Activated gamma-delta T cell treated with anti-CD3 and anti-CD28 coated beads, Interleukin-2, amount 50 U/mL, for 16 hours (primary cell): ENCODE results near the gene ANHX.
"Not testable (repeated sequence)": the region's sequence is repeated elsewhere in the genome, so short reads cannot be mapped to it uniquely, and the experiment has no call there.

Source experiments
- DNase-seq: peaks from one replicate; pipeline ENCODE4 v3.0.0-alpha.2; 2020; ENCODE audit warnings: low read depth

The ANHX gene

DNA sequence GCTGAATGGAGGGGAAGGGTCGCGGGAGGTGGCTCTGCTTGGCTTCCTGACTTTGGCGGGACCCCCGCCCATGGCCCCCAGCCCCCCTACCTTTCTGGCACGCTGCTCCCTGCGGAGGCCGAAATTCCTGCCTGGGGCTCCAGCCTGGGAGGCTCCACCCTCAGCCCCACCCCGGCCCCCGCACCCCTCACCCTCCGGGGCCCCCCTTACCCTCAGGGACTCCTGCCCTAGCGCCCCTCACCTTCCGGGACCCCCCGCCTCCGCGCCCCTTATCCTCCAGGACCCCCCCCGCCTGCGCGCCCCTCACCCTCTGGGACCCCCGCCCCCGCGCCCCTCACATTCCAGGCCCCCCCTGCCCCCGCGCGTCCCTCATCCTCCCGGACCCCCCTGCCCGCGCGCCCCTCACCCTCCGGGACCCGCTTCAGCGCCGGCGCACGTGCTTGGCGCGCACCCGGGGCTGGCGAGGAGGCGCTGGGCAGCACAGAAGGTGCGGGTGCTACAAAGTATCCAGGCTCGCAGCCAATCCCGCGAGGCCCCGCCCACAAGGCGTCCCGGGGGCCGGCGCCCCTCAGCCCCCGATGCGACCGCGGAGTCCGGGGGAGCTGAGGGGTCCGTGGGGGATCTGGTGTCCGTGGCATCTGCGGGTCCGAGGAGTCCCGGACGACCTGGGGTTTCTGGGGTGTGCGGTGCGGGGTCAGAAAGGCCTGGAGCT, at the start of gene ANHX:
ANHX (minus strand) TSS at position 477 of the 712 bp plus-strand sequence. CDS start 1,521 bp downstream, outside the sequence.
- no peak for DNase-seq

DNA sequence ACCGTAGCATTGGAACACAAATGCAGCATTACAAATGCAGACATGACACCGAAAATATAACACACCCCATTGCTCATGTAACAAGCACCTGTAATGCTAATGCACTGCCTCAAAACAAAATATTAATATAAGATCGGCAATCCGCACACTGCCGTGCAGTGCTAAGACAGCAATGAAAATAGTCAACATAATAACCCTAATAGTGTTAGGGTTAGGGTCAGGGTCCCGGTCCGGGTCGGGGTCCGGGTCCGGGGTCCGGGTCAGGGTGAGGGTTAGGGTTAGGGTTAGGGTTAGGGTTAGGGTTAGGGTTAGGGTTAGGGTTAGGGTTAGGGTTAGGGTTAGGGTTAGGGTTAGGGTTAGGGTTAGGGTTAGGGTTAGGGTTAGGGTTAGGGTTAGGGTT, 29.0 kb upstream of the ANHX start:
- not testable (repeated sequence) for DNase-seq

DNA sequence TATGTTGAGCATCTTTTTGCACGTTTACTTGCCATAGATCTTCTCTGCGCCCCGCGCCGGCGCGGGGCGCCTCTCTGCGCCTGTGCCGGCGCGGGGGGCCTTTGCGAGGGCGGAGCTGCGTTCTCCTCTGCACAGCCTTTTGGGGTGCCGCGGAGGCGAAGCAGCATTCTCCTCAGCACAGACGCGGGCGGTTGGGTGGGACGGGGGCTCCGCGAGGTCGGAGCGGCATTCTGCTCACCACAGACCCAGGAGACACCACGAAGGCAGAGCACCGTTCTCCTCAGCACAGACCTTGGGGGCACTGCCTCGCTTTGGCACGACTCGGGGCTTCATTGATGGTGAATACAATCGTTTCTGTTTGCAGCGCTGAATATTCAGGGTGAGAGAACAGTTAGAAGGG, 28.5 kb upstream of the ANHX start:
- DNase-seq: no peak

DNA sequence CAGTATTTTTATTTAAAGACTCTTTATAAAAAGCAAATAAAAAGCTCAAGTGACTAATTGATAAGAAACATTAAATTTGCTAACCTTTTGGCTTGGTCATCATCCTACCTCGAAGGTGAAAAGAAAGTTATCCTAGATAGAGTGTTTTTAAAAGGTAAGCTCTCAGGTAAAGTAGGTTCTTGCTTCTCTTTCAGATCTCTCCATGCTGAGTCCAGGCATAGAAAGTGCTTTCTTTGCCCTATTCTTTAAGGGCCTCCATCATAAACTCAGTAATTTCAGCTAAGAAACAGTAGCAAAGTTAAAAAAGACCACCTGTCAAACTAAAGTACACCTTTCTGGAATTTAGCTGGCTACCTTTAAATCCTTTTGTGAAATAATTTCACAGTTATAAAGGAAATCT, 20.6 kb upstream of the ANHX start:
- DNase-seq: no peak

DNA sequence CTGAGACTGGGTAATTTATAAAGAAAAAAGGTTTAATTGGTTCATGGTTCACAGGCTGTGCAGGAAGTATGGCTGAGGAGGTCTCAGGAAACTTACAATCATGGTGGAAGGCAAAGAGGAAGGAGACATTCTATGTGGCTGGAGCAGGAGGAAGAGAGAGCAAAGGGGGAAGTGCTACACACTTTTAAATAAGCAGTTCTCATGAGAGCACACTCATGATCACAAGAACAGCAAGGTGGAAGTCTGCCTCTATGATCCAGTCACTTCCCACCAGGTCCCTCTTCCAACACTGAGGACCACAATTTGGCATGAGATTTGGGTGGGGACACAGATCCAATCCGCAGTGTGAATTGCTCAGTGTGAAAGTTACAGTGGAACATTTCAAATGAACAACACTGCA, 20.2 kb upstream of the ANHX start:
- DNase-seq: not testable (repeated sequence)

DNA sequence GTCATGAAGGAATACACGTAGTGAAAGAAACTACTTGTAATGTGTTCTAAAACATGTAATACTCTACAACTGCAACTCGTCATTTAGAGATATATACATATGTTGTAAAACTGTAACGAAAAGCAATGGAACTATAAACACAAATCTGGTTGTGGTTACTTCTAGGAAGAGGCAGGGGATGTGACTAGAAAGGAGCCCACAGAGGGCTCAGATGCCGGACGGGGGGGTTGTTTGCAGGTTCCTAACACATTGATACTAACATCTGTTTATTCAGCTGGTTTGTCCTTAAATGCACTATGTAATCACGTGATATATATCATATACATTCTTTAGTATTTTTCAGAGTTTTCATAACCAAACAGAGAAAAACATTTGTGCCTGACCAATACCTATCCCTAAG, 16.1 kb upstream of the ANHX start:
- DNase-seq: no peak

DNA sequence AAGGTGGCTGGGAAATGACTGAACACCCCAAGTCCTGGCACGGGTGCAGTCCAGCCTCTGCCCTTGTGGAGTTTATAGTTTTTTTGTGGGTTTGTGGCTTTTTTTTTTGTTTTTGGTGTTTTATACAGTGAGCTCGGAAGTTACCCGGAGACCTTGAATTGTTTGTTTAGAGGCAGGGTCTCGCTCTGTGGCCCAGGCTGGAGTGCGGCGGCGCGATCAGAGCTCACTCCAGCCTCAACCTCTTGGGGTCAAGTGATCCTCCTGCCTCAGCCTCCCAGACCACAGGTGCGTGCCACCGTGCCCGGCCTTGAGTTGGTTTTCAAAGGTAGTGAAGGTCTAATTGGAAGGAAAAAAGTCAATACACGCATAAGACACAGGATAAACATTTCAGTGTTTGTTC, 879 bp upstream of the ANHX start:
- no peak for DNase-seq

DNA sequence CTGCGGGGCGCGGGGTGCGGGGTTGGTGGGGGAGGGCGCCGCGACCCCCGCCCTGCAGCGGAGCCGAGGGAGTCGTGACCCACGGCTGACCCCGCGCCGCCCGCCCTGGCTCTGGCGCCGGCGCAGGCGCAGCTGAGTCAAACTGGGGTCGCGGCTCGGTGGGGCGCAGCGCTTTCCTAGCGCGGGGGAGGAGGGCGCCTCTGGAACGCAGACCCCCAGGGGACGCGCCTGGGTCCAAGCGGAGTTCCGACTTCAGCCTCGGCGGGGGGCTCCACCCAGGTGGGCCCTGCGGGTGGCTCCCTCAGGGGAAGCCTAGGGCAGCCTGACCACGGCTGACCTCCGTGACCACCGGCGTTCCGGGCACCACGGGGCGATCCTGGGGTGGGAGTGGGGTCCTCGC, 467 bp upstream of the ANHX start:
- DNase-seq: no peak

DNA sequence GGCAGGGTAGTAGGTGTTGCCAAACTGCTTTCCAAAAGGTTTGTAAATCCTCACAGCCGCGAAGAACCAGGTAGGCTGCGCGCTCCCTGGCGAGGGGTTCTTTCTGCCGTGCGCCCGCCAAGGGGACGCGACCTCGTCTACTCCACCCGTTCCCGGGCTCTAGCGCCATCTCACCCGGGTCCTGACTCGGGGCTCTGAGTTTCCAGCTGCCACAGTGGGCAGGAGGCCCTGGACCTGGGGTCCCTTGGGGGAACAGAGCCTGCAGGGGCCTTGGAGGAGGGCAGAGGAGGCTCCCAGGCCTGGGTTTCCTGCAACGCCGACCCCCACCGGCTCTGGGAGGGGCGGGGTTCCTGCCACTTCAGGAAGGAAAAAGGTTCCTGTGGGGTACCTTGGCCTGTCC, 706 bp downstream of the ANHX start:
- DNase-seq: no peak

DNA sequence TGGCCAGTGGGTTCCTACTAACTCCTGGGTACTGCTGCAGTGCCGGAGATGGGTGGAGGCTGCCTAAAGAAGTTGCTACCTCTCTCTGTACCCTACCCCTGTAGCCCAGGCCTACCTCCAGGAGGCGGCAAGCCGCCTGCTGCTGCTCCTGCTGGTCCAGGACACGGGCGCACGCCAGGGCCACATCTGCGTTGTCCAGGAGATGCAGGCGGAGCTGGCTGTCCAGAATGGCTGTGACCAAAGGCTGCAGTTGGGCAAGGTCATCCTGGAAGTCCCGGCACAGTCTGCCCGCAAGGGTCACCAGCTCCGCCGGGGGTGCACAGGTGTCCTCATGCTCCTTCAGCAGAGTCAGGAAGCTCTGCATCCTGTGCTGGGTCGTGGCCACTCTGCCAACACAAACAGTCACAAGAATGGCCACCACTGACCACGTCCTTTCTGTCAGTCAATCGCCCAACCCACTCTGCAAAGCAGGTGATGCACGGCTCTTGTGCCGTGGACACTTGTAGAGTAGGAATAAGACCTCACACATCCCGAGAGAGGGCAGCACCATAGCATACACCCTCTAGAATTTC, 1.6 kb downstream of the ANHX start:
- no peak for DNase-seq

DNA sequence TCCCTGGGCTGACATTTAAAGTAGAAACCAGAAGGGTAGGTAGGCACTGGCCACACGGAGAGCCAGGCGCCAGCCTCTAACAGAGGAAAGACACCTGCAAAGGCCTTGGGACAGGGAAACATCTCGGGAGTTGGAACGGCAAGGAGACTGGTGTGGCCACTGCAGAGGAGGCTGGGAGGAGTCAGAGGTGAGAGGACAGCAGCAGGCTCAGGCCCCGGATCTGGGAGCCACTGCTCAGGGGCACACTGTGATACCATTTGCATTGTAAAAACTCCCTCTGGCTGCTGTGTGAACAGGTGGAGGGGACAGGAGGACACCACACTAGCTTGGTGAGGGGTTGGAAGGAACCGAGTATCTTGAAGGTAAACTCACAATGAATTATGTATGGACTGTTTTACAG, 2.7 kb downstream of the ANHX start:
- no peak for DNase-seq

DNA sequence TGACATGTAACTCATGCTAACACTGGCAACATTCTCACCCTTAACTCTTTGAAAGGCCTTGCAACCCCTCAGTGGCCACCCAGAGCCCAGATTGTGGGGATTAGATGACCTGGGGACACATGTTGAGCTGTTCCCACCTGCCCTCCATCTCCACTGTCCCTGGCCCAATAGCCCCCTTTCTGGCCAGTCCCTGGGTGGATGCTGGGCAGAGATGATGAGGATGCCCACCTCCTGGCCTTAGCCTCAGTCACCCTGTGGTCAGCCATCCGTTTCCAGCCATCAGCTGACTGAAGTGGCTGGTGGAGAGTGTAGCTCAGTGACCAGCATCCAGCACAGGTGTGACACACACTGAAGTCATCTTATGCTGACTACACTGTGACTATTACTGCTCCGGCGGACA, 4.7 kb downstream of the ANHX start:
- DNase-seq: no peak

DNA sequence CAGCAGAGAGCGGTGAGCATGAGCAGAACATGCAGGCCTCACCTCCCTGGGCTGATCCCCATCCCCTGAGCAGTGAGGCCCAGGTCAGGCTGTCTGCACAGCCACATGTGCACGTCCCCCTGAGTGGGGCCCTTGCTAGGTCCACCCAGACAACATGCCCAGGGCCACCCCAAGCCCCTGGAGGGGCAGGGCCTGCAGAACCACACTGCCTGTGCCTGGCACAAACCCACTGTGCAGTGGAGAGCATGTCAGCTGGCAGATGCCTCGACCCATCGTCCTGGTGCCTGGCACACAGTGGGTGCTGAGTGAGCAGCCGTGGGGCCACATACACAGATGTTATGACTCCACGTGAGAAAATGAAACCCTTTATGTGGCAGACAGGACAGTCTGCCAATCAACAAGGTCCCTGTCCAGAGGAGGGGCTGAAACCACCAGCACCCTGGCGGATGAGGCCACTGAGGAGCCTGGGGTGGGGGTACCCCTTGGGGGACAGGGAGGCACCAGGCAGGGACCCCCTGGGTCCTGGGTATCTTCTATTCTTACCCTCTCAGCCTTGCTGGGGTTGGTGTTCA, 8.3 kb downstream of the ANHX start:
- no peak for DNase-seq

DNA sequence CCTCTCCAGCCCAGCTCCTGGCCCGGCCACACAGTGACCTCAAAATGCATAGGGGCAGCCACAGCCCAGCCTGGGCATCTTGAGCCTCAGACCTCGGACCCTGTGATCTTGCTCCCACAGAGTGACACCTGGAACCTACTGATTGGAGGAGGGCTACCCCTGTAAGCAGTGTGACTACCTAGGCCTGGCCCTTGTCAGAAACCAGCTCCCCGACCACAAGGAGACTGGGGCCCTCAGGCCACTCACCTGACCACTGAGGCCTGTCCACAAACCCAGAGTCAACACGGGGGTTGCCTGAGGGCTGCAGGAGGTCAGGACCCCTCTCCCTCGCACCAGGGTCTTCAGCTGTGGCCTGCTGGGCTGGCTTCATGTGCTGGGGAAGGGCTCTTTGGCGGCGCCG, 9.0 kb downstream of the ANHX start:
- no peak for DNase-seq

DNA sequence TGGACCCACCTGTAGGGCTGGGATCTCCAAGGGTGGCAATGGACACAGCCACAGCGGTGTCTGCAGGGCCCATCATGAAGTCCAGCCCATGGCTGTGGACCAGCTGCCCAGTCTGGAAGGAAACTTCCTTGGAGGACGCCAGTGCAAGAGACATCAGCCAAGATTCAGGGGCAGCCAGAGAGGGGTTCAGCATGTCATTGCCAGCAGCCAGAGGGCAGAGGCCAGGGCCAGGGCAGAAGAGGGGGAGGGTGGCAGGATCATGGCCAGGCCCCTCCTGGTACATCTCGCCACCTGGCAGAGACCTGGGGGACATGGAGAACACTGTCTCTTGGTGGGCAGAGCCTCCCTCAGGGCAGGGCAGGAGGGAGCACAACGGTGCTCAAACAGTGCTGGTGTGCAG, 10.2 kb downstream of the ANHX start:
- DNase-seq: no peak

DNA sequence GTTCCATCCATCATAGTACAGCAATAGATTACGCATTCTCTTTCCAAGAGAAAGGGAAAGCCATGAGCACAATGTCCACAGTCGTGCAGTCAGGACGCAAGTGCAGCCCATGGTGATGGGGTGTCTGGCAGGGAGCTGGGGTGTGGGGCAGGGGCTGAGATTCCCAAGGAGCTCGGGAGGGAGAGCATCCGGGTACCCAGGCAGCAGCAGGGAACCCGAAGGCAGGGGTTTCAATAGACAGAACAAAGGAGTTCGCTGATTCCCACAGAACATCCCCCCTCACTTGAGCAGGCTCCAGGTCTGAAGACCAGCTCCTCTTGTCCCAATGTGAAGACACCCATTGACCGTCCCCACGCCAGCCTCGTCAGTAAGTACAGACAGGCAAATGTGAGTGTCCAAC, 13.5 kb downstream of the ANHX start:
- DNase-seq: no peak

DNA sequence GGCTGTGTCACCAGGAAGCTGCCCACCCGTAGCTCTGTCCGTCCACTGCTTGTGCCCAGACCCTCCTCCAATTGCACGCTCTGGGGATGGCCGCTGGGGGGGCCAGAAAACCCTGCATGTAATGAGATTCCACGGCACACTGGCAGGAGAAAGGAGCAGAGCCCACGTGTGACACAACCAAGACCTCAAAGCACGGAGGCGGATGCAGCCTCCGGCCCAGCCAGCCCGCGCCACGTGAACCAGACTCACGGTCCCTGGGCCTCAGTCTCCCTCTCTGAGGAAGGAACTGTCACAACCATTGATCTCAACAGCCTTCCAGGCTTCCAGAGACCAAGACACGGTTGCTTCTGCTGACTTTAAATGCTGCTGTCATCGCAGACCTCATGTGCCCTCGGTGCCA, 14.4 kb downstream of the ANHX start:
- DNase-seq: no peak

DNA sequence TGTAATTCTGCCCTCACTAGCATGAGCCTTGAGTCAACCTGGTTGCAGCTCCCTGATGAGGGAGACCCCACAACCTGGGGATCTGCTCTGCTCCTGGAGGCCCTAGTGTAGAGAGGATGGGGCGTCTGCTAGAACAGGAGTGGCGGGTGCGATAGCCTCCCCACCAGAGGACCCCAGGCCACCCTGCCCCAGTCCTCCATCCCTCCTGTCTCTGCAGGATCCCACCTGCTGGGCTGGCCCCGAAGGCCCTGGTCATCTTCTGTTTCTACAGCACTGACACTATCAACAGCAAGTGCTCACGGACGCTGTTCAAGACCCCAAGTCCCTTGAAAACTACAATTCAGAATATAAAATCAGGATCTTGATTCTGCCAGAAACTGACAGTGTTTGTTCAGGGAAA, 15.2 kb downstream of the ANHX start:
- DNase-seq: no peak

DNA sequence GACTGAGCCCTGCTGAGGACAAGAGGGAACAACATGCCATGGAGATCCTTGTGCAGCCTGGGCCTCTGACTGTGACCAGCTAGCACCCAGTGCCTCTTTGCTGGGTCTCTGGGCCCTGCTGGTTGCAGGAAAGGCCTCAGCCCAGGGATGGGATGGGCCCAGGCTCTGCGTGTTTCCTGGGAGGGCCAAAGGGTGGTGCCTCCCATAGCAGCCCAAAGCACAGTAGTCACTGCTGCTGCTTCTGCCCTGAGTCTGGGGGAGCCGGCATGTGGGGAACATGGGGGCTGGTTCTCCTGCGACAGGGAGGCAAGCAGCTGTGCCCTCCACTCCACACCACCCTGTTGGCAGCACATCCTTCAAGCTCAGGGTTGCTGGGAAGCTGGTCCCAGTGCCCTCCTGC, 18.5 kb downstream of the ANHX start:
- DNase-seq: no peak

DNA sequence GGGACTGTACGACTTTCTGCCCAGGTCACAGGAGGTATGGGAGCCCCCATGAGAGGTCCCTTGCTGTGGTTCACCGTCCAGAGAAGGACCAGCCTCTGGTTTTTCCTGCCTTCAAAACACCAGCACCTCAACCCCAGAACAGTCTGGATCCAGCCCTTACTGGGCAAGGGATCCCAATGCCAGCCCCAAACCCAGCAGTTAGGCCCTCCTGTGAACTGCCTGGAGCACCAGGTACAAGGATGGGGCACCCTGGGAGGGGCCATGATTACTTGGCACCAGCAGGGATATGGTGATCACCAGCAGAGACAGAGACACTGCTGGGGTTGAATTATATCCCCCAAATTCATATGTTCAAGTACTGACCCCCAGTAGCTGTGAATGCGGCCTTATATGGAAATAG, 20.0 kb downstream of the ANHX start:
- no peak for DNase-seq

DNA sequence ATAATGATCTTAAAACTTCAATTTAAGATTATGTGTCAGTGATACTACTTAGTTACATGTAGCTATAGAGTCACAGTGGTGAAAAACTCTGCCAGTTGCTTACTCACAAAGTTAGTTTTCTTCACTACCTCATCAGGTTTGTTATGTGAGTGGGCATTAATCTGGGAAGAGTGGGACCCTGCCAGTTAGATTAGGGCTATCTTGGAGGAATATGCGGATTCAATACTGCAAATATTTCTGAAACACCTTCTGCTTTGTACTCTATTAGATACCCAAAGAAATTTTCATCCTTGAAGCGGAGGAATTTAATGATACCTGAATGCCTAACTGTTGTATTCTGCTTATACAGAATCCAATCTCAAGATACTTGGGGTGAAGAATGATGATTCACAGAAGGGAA, 29.3 kb downstream of the ANHX start:
- no peak for DNase-seq

DNA sequence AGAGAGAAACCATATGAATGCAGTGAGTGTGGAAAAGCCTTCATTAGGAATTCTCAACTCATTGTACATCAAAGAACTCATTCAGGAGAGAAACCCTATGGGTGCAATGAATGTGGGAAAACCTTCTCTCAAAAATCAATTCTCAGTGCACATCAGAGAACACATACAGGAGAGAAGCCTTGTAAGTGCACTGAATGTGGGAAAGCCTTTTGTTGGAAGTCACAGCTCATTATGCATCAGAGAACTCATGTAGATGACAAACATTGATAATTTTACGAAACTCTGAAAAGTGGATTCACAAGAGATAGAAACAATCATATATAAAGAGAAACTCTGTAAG, 31.4 kb downstream of the ANHX start:
- DNase-seq: no peak

DNA sequence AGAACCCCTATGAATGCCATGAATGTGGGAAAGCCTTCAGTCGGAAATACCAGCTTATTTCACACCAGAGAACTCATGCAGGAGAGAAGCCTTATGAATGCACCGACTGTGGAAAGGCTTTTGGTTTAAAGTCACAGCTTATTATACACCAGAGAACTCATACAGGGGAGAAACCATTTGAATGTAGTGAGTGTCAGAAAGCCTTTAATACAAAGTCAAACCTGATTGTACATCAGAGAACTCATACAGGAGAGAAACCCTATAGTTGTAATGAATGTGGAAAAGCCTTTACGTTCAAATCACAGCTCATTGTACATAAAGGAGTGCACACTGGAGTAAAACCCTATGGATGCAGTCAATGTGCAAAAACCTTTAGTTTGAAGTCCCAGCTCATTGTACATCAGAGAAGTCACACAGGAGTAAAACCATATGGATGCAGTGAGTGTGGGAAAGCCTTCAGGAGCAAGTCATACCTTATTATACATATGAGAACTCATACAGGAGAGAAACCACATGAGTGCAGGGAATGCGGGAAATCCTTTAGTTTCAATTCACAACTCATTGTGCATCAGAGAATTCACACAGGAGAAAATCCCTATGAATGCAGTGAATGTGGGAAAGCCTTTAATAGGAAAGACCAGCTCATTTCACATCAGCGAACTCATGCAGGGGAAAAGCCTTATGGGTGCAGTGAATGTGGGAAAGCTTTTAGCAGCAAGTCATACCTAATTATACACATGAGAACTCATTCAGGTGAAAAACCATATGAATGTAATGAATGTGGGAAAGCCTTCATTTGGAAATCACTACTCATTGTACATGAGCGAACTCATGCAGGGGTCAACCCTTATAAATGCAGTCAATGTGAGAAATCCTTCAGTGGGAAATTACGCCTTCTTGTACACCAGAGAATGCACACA, 32.1 kb downstream of the ANHX start:
- no peak for DNase-seq
